Muscle layer of duodenum (tissue), 2 donors: ENCODE results near the gene XYLT2.

Experiments used
- H3K27ac ChIP-seq: one replicate; pipeline ENCODE4 v1.7.0; 2013; ENCODE audit warnings: mild to moderate bottlenecking, low read length
- H3K27me3 ChIP-seq: one replicate; pipeline ENCODE4 v1.7.0; 2013; ENCODE audit warnings: low read depth, mild to moderate bottlenecking, control low read depth, low read length
- H3K36me3 ChIP-seq, 2 donors: one replicate each; pipeline ENCODE4 v1.7.0; 2013; ENCODE audit warnings: low read length in 2 of 2, control low read depth in 1 of 2, mild to moderate bottlenecking in 1 of 2; ENCODE audit not compliant: insufficient read depth in 2 of 2, control insufficient read depth in 1 of 2
- H3K4me1 ChIP-seq, 2 donors: one replicate each; pipeline ENCODE4 v1.7.0; 2013; ENCODE audit warnings: low read length in 2 of 2, mild to moderate bottlenecking in 2 of 2, control low read depth in 1 of 2, moderate library complexity in 1 of 2; ENCODE audit not compliant: insufficient read depth in 2 of 2, control insufficient read depth in 1 of 2
- H3K4me3 ChIP-seq, 2 donors: one replicate each; pipeline ENCODE4 v1.7.0; 2013; ENCODE audit warnings: low read length in 2 of 2, low read depth in 1 of 2, mild to moderate bottlenecking in 1 of 2
- H3K9me3 ChIP-seq, 2 donors: one replicate each; pipeline ENCODE4 v1.7.0; 2013; ENCODE audit warnings: low read length in 2 of 2, control low read depth in 1 of 2, mild to moderate bottlenecking in 1 of 2; ENCODE audit not compliant: control insufficient read depth in 1 of 2
- donor health status: healthy.

Gene XYLT2

GRCh38 chr17:50353600-50354195 is 7.8 kb downstream of the XYLT2 start:
- Histone ChIP-seq H3K36me3 (peaks cover 8 to 50% of the 10 kb centered on the region in 2 donors), H3K27ac (no peak overlapping the region), H3K4me3 (no peak overlapping the region), H3K4me1 (peaks cover 4 to 14% of the 10 kb centered on the region in 2 donors), H3K27me3 (no peaks in the 10 kb centered on the region), H3K9me3 (no peaks in the 10 kb centered on the region)

- Histone ChIP-seq H3K4me3 (no peak overlapping the region), H3K4me1 (peaks cover 0 to 16% of the 10 kb centered on the region in 2 donors), H3K27ac (no peak overlapping the region), H3K27me3 (no peaks in the 10 kb centered on the region), H3K9me3 (no peaks in the 10 kb centered on the region), H3K36me3 (peaks cover 12 to 55% of the 10 kb centered on the region in 2 donors)
Observed at GRCh38 chr17:50354198-50354597, 8.3 kb downstream of the XYLT2 start.

- peaks cover 12 to 61% of the 10 kb centered on the region in 2 donors for H3K36me3 ChIP-seq
- peaks cover 0 to 19% of the 10 kb centered on the region in 2 donors for H3K4me1 ChIP-seq
- H3K9me3 ChIP-seq: no peaks in the 10 kb centered on the region
- H3K4me3 ChIP-seq: no peak overlapping the region
- no peak overlapping the region for H3K27ac ChIP-seq
- H3K27me3 ChIP-seq: no peaks in the 10 kb centered on the region
Observed at GRCh38 chr17:50354776-50355175, 8.8 kb downstream of the XYLT2 start.

- H3K9me3 ChIP-seq: no peaks in the 10 kb centered on the region
- H3K4me3 ChIP-seq: no peak overlapping the region
Observed at GRCh38 chr17:50355336-50355700, 9.4 kb downstream of the XYLT2 start.

GRCh38 chr17:50355701-50356341 is 9.9 kb downstream of the XYLT2 start:
- Histone ChIP-seq H3K9me3 (no peaks in the 10 kb centered on the region), H3K27me3 (no peaks in the 10 kb centered on the region), H3K36me3 (peaks cover 12 to 69% of the 10 kb centered on the region in 2 donors), H3K4me1 (peaks cover 0 to 19% of the 10 kb centered on the region in 2 donors), H3K4me3 (no peak overlapping the region), H3K27ac (no peak overlapping the region)

More at GRCh38 chr17:50355336-50355700, 9.4 kb downstream of the XYLT2 start:
- Histone ChIP-seq H3K27ac (no peak overlapping the region), H3K4me1 (peaks cover 0 to 19% of the 10 kb centered on the region in 2 donors), H3K27me3 (no peaks in the 10 kb centered on the region), H3K36me3 (peaks cover 12 to 66% of the 10 kb centered on the region in 2 donors)

- H3K9me3 ChIP-seq: no peaks in the 10 kb centered on the region
- no peaks in the 10 kb centered on the region for H3K27me3 ChIP-seq
- H3K4me1 ChIP-seq: peaks cover 0 to 19% of the 10 kb centered on the region in 2 donors
- no peak overlapping the region for H3K27ac ChIP-seq
- H3K36me3 ChIP-seq: peaks cover 12 to 74% of the 10 kb centered on the region in 2 donors
- no peak overlapping the region for H3K4me3 ChIP-seq
Observed at GRCh38 chr17:50356418-50356817, 10.5 kb downstream of the XYLT2 start.

GRCh38 chr17:50356892-50357510 is 11.1 kb downstream of the XYLT2 start:
- Histone ChIP-seq H3K9me3 (no peaks in the 10 kb centered on the region), H3K4me3 (no peak overlapping the region), H3K36me3 (peaks cover 12 to 74% of the 10 kb centered on the region in 2 donors), H3K4me1 (peaks cover 0 to 15% of the 10 kb centered on the region in 2 donors), H3K27me3 (no peaks in the 10 kb centered on the region), H3K27ac (no peak overlapping the region)

- Histone ChIP-seq H3K4me3 (no peak overlapping the region), H3K36me3 (peaks cover 12 to 74% of the 10 kb centered on the region in 2 donors)
Observed at GRCh38 chr17:50358177-50358576, 12.3 kb downstream of the XYLT2 start.

GRCh38 chr17:50359005-50359699 is 13.2 kb downstream of the XYLT2 start:
- H3K9me3 ChIP-seq: no peaks in the 10 kb centered on the region
- H3K36me3 ChIP-seq: peaks cover 12 to 67% of the 10 kb centered on the region in 2 donors
- H3K4me1 ChIP-seq: peaks cover 0 to 18% of the 10 kb centered on the region in 2 donors
- no peaks in the 10 kb centered on the region for H3K27me3 ChIP-seq
- H3K27ac ChIP-seq: no peak overlapping the region
- no peak overlapping the region for H3K4me3 ChIP-seq

More at GRCh38 chr17:50358177-50358576, 12.3 kb downstream of the XYLT2 start:
- Histone ChIP-seq H3K4me1 (peaks cover 0 to 10% of the 10 kb centered on the region in 2 donors), H3K9me3 (no peaks in the 10 kb centered on the region), H3K27me3 (no peaks in the 10 kb centered on the region), H3K27ac (no peak overlapping the region)

GRCh38 chr17:50359998-50360461 is 14.1 kb downstream of the XYLT2 start:
- H3K4me3 ChIP-seq: no peak overlapping the region
- H3K27ac ChIP-seq: no peak overlapping the region
- H3K27me3 ChIP-seq: no peaks in the 10 kb centered on the region
- H3K4me1 ChIP-seq: peaks cover 0 to 27% of the 10 kb centered on the region in 2 donors
- peaks cover 12 to 60% of the 10 kb centered on the region in 2 donors for H3K36me3 ChIP-seq
- no peaks in the 10 kb centered on the region for H3K9me3 ChIP-seq
